ENCODE measurements around the gene FAM184A. TPM values are rescaled to one million over a fixed set of nuclear protein-coding genes. Genes with fewer than 3 reads are reported as not detected.

FAM184A gene
- total RNA-seq, 1 donor from 2014 or later = 24.8 TPM

- Histone ChIP-seq H3K4me3 (no peak overlapping the region), H3K4me2 (no peak overlapping the region), H3K27ac (no peak overlapping the region), H4K20me1 (ENCODE audit: low read depth) (peaks cover 3% of the 10 kb centered on the region), H2AFZ (replicated peaks) (no peak overlapping the region), H3K4me1 (peaks cover 7% of the 10 kb centered on the region), H3K9ac (no peak overlapping the region), H3K79me2 (ENCODE audit: low read depth) (peaks cover 27% of the 10 kb centered on the region), H3F3A (ENCODE audit: low read depth) (peaks cover 11% of the 10 kb centered on the region), H3K36me3 (peaks cover 2% of the 10 kb centered on the region), H3K9me3 (ENCODE audit: low read depth) (no peaks in the 10 kb centered on the region), H3K27me3 (no peaks in the 10 kb centered on the region)
- peaks cover 18% of the 10 kb centered on the region for H3K36me3 Mint-ChIP-seq
- H3K4me3 Mint-ChIP-seq = no peak overlapping the region
- peaks cover 4% of the 10 kb centered on the region for H3K27me3 Mint-ChIP-seq (ENCODE audit: insufficient read depth, low read depth)
- TF ChIP-seq CTCF (IDR thresholded peaks at IDR 0.05) = no peak
- no peak for TF ChIP-seq EZH2 (IDR thresholded peaks at IDR 0.05)
- TF ChIP-seq EZH2phosphoT487 (IDR thresholded peaks at IDR 0.05) = no peak
- H3K9me3 Mint-ChIP-seq = peaks cover 2% of the 10 kb centered on the region
- no peak overlapping the region for H3K27ac Mint-ChIP-seq
- peaks cover 18% of the 10 kb centered on the region for H3K4me1 Mint-ChIP-seq
- no peak for DNase-seq (ENCODE audit: low spot score)
Measured at GRCh38 chr6:118931436-118931835, 147.0 kb downstream of the FAM184A start.

- Histone ChIP-seq H4K20me1 (ENCODE audit: low read depth) (peaks cover 3% of the 10 kb centered on the region), H3K9me3 (ENCODE audit: low read depth) (no peaks in the 10 kb centered on the region), H2AFZ (replicated peaks) (no peak overlapping the region), H3K4me1 (peaks cover 4% of the 10 kb centered on the region), H3K27ac (no peak overlapping the region), H3K79me2 (ENCODE audit: low read depth) (peaks cover 19% of the 10 kb centered on the region), H3K36me3 (peaks cover 7% of the 10 kb centered on the region), H3K27me3 (no peaks in the 10 kb centered on the region), H3F3A (ENCODE audit: low read depth) (peaks cover 10% of the 10 kb centered on the region), H3K9ac (no peak overlapping the region), H3K4me2 (no peak overlapping the region), H3K4me3 (no peak overlapping the region)
- TF ChIP-seq EZH2 (IDR thresholded peaks at IDR 0.05) (no peak), CTCF (IDR thresholded peaks at IDR 0.05) (no peak), EZH2phosphoT487 (IDR thresholded peaks at IDR 0.05) (no peak)
- H3K36me3 Mint-ChIP-seq = peaks cover 21% of the 10 kb centered on the region
- H3K27me3 Mint-ChIP-seq (ENCODE audit: insufficient read depth, low read depth) = peaks cover 4% of the 10 kb centered on the region
- no peak overlapping the region for H3K4me3 Mint-ChIP-seq
- peaks cover 14% of the 10 kb centered on the region for H3K4me1 Mint-ChIP-seq
- H3K27ac Mint-ChIP-seq = no peak overlapping the region
- H3K9me3 Mint-ChIP-seq = no peaks in the 10 kb centered on the region
- no peak for DNase-seq (ENCODE audit: low spot score)
Measured at GRCh38 chr6:118930680-118931079, 147.8 kb downstream of the FAM184A start.

- no peaks in the 10 kb centered on the region for H3K9me3 Mint-ChIP-seq
- no peak for TF ChIP-seq EZH2phosphoT487 (IDR thresholded peaks at IDR 0.05)
- TF ChIP-seq EZH2 (IDR thresholded peaks at IDR 0.05) = no peak
- no peak for TF ChIP-seq CTCF (IDR thresholded peaks at IDR 0.05)
- H3K4me3 Mint-ChIP-seq = no peak overlapping the region
- Histone ChIP-seq H3K4me1 (no peaks in the 10 kb centered on the region), H3K27ac (no peak overlapping the region), H3K9me3 (ENCODE audit: low read depth) (no peaks in the 10 kb centered on the region), H3K79me2 (ENCODE audit: low read depth) (no peaks in the 10 kb centered on the region), H4K20me1 (ENCODE audit: low read depth) (no peaks in the 10 kb centered on the region), H3K9ac (no peak overlapping the region), H3K36me3 (peaks cover 7% of the 10 kb centered on the region), H3K4me3 (no peak overlapping the region), H3F3A (ENCODE audit: low read depth) (no peaks in the 10 kb centered on the region), H3K4me2 (no peak overlapping the region), H3K27me3 (no peaks in the 10 kb centered on the region), H2AFZ (replicated peaks) (no peak overlapping the region)
- no peaks in the 10 kb centered on the region for H3K27me3 Mint-ChIP-seq (ENCODE audit: insufficient read depth, low read depth)
- DNase-seq (ENCODE audit: low spot score) = no peak
- H3K4me1 Mint-ChIP-seq = no peaks in the 10 kb centered on the region
- H3K27ac Mint-ChIP-seq = no peak overlapping the region
- peaks cover 41% of the 10 kb centered on the region for H3K36me3 Mint-ChIP-seq
Measured at GRCh38 chr6:118923035-118923434, 155.4 kb downstream of the FAM184A start.

Measured in neural progenitor cell (in vitro differentiated cells).